H1 (cell line): Measurements from ENCODE around the gene ARHGAP24. TPM values are rescaled to one million over a fixed set of nuclear protein-coding genes. Genes with fewer than 3 reads are reported as not detected.

Experiments
- CTCF ChIA-PET: fragments of 300-600 bp; sonication (Branson Sonifier 250); formaldehyde crosslinking; loops from one replicate; lab custom pipeline; 2021; ENCODE audit not compliant: partially characterized antibody; lab: Charles Lee
- POLR2A ChIA-PET: fragments of 300-600 bp; sonication (Branson Sonifier 250); formaldehyde crosslinking; loops from one replicate; lab custom pipeline; 2021; ENCODE audit warnings: inconsistent platforms; ENCODE audit not compliant: partially characterized antibody; lab: Charles Lee
- DNase-seq, 2 experiments: peaks; one replicate each; pipeline versions ENCODE4 v3.0.0 to v3.0.0-alpha.2; 2010 to 2022; ENCODE audit warnings: low spot score in 2 of 2, low read depth in 1 of 2, mixed read lengths in 1 of 2
- FAIRE-seq: peaks from 2 replicates; lab custom pipeline; 2011; peaks lifted over from hg19 to GRCh38; lab: Jason Lieb, UNC
- H2AFZ ChIP-seq: 2 replicates; pipeline ENCODE4 v1.8.1; 2012; ENCODE audit warnings: low read length, inconsistent platforms
- H2AK5ac ChIP-seq: 2 replicates; pipeline ENCODE4 v1.6.1; 2013; ENCODE audit warnings: low read depth, low read length
- H2BK120ac ChIP-seq: replicated peaks from 2 replicates; pipeline ENCODE3; 2013; ENCODE audit warnings: low read depth, low read length, inconsistent platforms
- H2BK12ac ChIP-seq: 2 replicates; pipeline ENCODE4 v1.6.1; 2013; ENCODE audit warnings: low read depth, low read length
- H2BK15ac ChIP-seq: 2 replicates; pipeline ENCODE4 v1.6.1; 2013; ENCODE audit warnings: low read length
- H2BK20ac ChIP-seq: 2 replicates; pipeline ENCODE4 v1.6.1; 2013; ENCODE audit warnings: low read length
- H2BK5ac ChIP-seq: 2 replicates; pipeline ENCODE4 v1.6.1; 2013; ENCODE audit warnings: low read depth, low read length
- H3K14ac ChIP-seq: 2 replicates; pipeline ENCODE4 v1.6.1; 2013; ENCODE audit warnings: inconsistent platforms; ENCODE audit not compliant: insufficient read length
- H3K18ac ChIP-seq: 2 replicates; pipeline ENCODE4 v1.6.1; 2013; ENCODE audit warnings: low read length; ENCODE audit errors: extremely low read depth
- H3K23ac ChIP-seq: 2 replicates; pipeline ENCODE4 v1.6.1; 2013; ENCODE audit warnings: inconsistent platforms; ENCODE audit not compliant: insufficient read length
- H3K23me2 ChIP-seq: 2 replicates; pipeline ENCODE4 v1.6.1; 2013; ENCODE audit warnings: low read depth, low read length
- H3K27ac ChIP-seq: 2 replicates; pipeline ENCODE4 v1.6.1; 2011; ENCODE audit warnings: low read depth, low read length, inconsistent platforms
- H3K27me3 ChIP-seq, 4 experiments: replicated peaks in 1 of 4; 1 replicate in 1 of 4; 2 replicates in 3 of 4; pipeline versions ENCODE4 v1.6.1 to v1.8.1; 2011 to 2013; ENCODE audit warnings: low read length in 3 of 4, mild to moderate bottlenecking in 3 of 4, inconsistent platforms in 2 of 4, mixed read lengths in 2 of 4, moderate library complexity in 1 of 4; ENCODE audit not compliant: control insufficient read depth in 3 of 4, insufficient read depth in 3 of 4; ENCODE audit errors: extremely low read depth in 1 of 4
- H3K36me3 ChIP-seq, 4 experiments: 2 replicates each; pipeline versions ENCODE4 v1.6.1 to v1.8.1; 2011 to 2013; ENCODE audit warnings: mild to moderate bottlenecking in 4 of 4, low read length in 3 of 4, moderate library complexity in 2 of 4, control low read depth in 1 of 4, inconsistent platforms in 1 of 4; ENCODE audit not compliant: insufficient read depth in 4 of 4, control insufficient read depth in 2 of 4
- H3K4ac ChIP-seq: replicated peaks from 2 replicates; pipeline ENCODE3; 2013; ENCODE audit warnings: low read length, low read depth, mixed read lengths, inconsistent platforms; ENCODE audit not compliant: insufficient read length
- H3K4me1 ChIP-seq, 4 experiments: replicated peaks in 1 of 4; 1 replicate in 1 of 4; 2 replicates in 3 of 4; pipeline versions ENCODE4 v1.6.1 to v1.8.1; 2011 to 2013; ENCODE audit warnings: low read length in 3 of 4, inconsistent platforms in 2 of 4, mixed read lengths in 1 of 4; ENCODE audit not compliant: insufficient read depth in 4 of 4, control insufficient read depth in 3 of 4
- H3K4me2 ChIP-seq, 2 experiments: 2 replicates each; pipeline versions ENCODE4 v1.6.1 to v1.8.1; 2011 to 2013; ENCODE audit warnings: low read depth in 2 of 2, low read length in 2 of 2, control low read depth in 1 of 2, inconsistent platforms in 1 of 2, mild to moderate bottlenecking in 1 of 2; ENCODE audit not compliant: insufficient read depth in 1 of 2
- H3K4me3 ChIP-seq, 4 experiments: fragments of 200-600, 300-600 bp in 1 of 4; sonication (generic), shearing (Covaris generic), sonication (Bioruptor Twin) in 1 of 4; 2 replicates each; pipeline versions ENCODE4 v1.5.1 to v1.8.1; 2011 to 2016; ENCODE audit warnings: low read length in 4 of 4, low read depth in 3 of 4, control low read depth in 2 of 4, inconsistent platforms in 2 of 4, mild to moderate bottlenecking in 2 of 4, mixed read lengths in 1 of 4, moderate library complexity in 1 of 4; ENCODE audit not compliant: insufficient read depth in 2 of 4; ENCODE audit errors: extremely low read depth in 1 of 4
- H3K56ac ChIP-seq: replicated peaks from 2 replicates; pipeline ENCODE3; 2013; ENCODE audit warnings: low read depth, mild to moderate bottlenecking, mixed read lengths, low read length, inconsistent platforms; ENCODE audit not compliant: insufficient read length
- H3K79me1 ChIP-seq: 2 replicates; pipeline ENCODE4 v1.6.1; 2013; ENCODE audit warnings: low read depth, low read length, control low read depth
- H3K79me2 ChIP-seq, 2 experiments: 2 replicates each; pipeline versions ENCODE4 v1.6.1 to v1.8.1; 2012 to 2013; ENCODE audit warnings: low read length in 2 of 2, mild to moderate bottlenecking in 2 of 2, inconsistent platforms in 1 of 2; ENCODE audit not compliant: insufficient read depth in 2 of 2, control insufficient read depth in 1 of 2
- H3K9ac ChIP-seq, 4 experiments: replicated peaks in 1 of 4; 1 replicate in 1 of 4; 2 replicates in 3 of 4; pipeline versions ENCODE4 v1.6.1 to v1.8.1; 2011 to 2013; ENCODE audit warnings: low read depth in 3 of 4, low read length in 3 of 4, control low read depth in 2 of 4, mild to moderate bottlenecking in 2 of 4, moderate library complexity in 2 of 4, inconsistent platforms in 1 of 4; ENCODE audit errors: extremely low read depth in 1 of 4
- H3K9me3 ChIP-seq, 2 experiments: 2 replicates each; pipeline versions ENCODE4 v1.6.1 to v1.8.1; 2012 to 2013; ENCODE audit warnings: mild to moderate bottlenecking in 2 of 2, moderate library complexity in 2 of 2, control low read depth in 1 of 2, inconsistent platforms in 1 of 2, low read depth in 1 of 2, low read length in 1 of 2, mixed read lengths in 1 of 2; ENCODE audit not compliant: insufficient read depth in 2 of 2
- H4K20me1 ChIP-seq, 2 experiments: replicated peaks in 1 of 2; 2 replicates each; pipeline versions ENCODE3 to v1.8.1; 2011 to 2013; ENCODE audit warnings: inconsistent platforms in 2 of 2, low read length in 2 of 2, mild to moderate bottlenecking in 1 of 2; ENCODE audit not compliant: insufficient read depth in 2 of 2, control insufficient read depth in 1 of 2
- H4K5ac ChIP-seq: 2 replicates; pipeline ENCODE4 v1.6.1; 2013; ENCODE audit warnings: low read length, low read depth, mixed read lengths, inconsistent platforms; ENCODE audit not compliant: insufficient read length
- H4K8ac ChIP-seq: 2 replicates; pipeline ENCODE4 v1.8.0; 2013; ENCODE audit warnings: mild to moderate bottlenecking, moderate library complexity, low read length, inconsistent platforms; ENCODE audit not compliant: insufficient read depth; ENCODE audit errors: extremely low read depth
- H4K91ac ChIP-seq: replicated peaks from 2 replicates; pipeline ENCODE3; 2013; ENCODE audit warnings: low read length, mixed read lengths, inconsistent platforms; ENCODE audit not compliant: insufficient read length
- BCL11A ChIP-seq, 2 experiments: IDR thresholded peaks; one replicate each; pipeline ENCODE4 v1.6.1; 2011; ENCODE audit warnings: low read depth in 2 of 2, low read length in 2 of 2, mild to moderate bottlenecking in 2 of 2
- EP300 ChIP-seq, 2 experiments: IDR thresholded peaks; 1 replicate in 1 of 2; 2 replicates in 1 of 2; pipeline ENCODE4 v1.6.1; 2011 to 2012; ENCODE audit warnings: low read depth in 2 of 2, low read length in 2 of 2, mild to moderate bottlenecking in 2 of 2, borderline replicate concordance in 1 of 2, inconsistent platforms in 1 of 2, moderate library complexity in 1 of 2
- MAFK ChIP-seq: IDR thresholded peaks from 2 replicates; pipeline ENCODE4 v1.6.1; 2012; ENCODE audit warnings: low read depth, mild to moderate bottlenecking, improper control_type of control experiment, low read length
- SP1 ChIP-seq: IDR thresholded peaks from 2 replicates; pipeline ENCODE4 v1.6.1; 2011; ENCODE audit warnings: low read depth, low read length
- TAF7 ChIP-seq: optimal IDR thresholded peaks from 2 replicates; pipeline ENCODE3; 2011; ENCODE audit warnings: low read depth, mild to moderate bottlenecking, inconsistent platforms, low read length, moderate library complexity, borderline replicate concordance
- TCF12 ChIP-seq: IDR thresholded peaks from 2 replicates; pipeline ENCODE4 v1.6.1; 2011; ENCODE audit warnings: low read depth, mild to moderate bottlenecking, low read length
- YY1 ChIP-seq: IDR thresholded peaks from 2 replicates; pipeline ENCODE4 v1.6.1; 2011; ENCODE audit warnings: low read depth, mild to moderate bottlenecking, low read length
- WGBS, 2 experiments: shearing (Covaris generic) in 1 of 2; methylation state at CpG; one replicate each; pipeline versions ENCODE4 v1.1.6 to v1.1.7; 2013 to 2015; ENCODE audit warnings: low lambda C conversion rate in 2 of 2, mixed read lengths in 2 of 2, inconsistent platforms in 1 of 2, low coverage in 1 of 2, missing lambda C conversion rate in 1 of 2; ENCODE audit not compliant: insufficient replicate concordance in 2 of 2, insufficient coverage in 1 of 2, insufficient read length in 1 of 2; ENCODE audit errors: extremely low coverage in 1 of 2, missing lambda C conversion rate in 1 of 2; 5-methylcytosine and 5-hydroxymethylcytosine counted together
- polyA plus RNA-seq, 7 experiments: library from polyadenylated mRNA; depleted of rRNA in 3 of 7; stranded (reverse) in 5 of 7; unstranded in 2 of 7; fragments of >200 nt in 5 of 7; fragments of 200-250 nt in 2 of 7; gene quantifications; 1 replicate in 5 of 7; 2 replicates in 1 of 7; 4 replicates in 1 of 7; pipeline versions ENCODE4 v1.2.1 to v1.2.3, GENCODE V29; 2011 to 2013; ENCODE audit warnings: missing spikeins in 2 of 7, mixed read lengths in 2 of 7
- total RNA-seq: library from RNA; stranded (reverse); fragmentation: NEBNext Ultra II Directional; extraction: Animal tissue kit (Norgen Biotek cat#: 25700); gene quantifications from 2 replicates; pipeline ENCODE4 v1.2.1, GENCODE V29; 2021

The ARHGAP24 gene
- total and polyA plus RNA-seq, 2 of the 8 experiments (the other 6 are each of a cell fraction or from before 2014, with no cell fraction given), result 0.08 to 0.50 TPM

GRCh38 chr4:86019362-86019761, 544.4 kb downstream of the ARHGAP24 start:
- H3K4me2 ChIP-seq, result no peak overlapping the region
- no peak overlapping the region for H4K5ac ChIP-seq
- no peaks in the 10 kb centered on the region for H3K23me2 ChIP-seq
- H3K14ac ChIP-seq, result no peak overlapping the region
- no peak overlapping the region for H2BK120ac ChIP-seq
- H3K27me3 ChIP-seq, result no peaks in the 10 kb centered on the region
- H3K79me1 ChIP-seq, result no peaks in the 10 kb centered on the region
- peaks cover 0 to 7% of the 10 kb centered on the region in 2 experiments; a peak in 1 of 4 replicates for H3K9me3 ChIP-seq
- TF ChIP-seq SP1 (no peak), MAFK (no peak), BCL11A (IDR thresholded peaks at IDR 0.05; ENCODE audit: low read depth in 2 of 2, low read length in 2 of 2) (no peak), YY1 (no peak), EP300 (IDR thresholded peaks at IDR 0.05; ENCODE audit: borderline replicate concordance in 1 of 2, low read depth in 2 of 2, low read length in 2 of 2) (no peak), TAF7 (no peak), TCF12 (no peak)
- no peak overlapping the region for H3K27ac ChIP-seq
- H2BK15ac ChIP-seq, result no peak overlapping the region
- H3K4me1 ChIP-seq, result peaks cover 0 to 3% (median 2%) of the 10 kb centered on the region in 4 experiments; a peak in 2 of 7 replicates
- WGBS, 2 experiments, result 95% methylated on average over 1 of the region's 1 CpG; no CpG with 5 or more reads in 1 of the 2 experiments
- ChIA-PET POLR2A (no interaction called here), CTCF (interaction anchor here (1.0 kb wide), 1 partner anchor 12 kb away, joined by 3 read pairs; no protein-coding TSS in a partner anchor)
- H2AK5ac ChIP-seq, result no peak overlapping the region
- H3K4me3 ChIP-seq, result no peak overlapping the region
- no peak overlapping the region for H2BK5ac ChIP-seq
- H2AFZ ChIP-seq, result no peak overlapping the region
- DNase-seq, result no peak
- H4K8ac ChIP-seq, result no peak overlapping the region
- no peak overlapping the region for H2BK20ac ChIP-seq
- H4K20me1 ChIP-seq, result no peaks in the 10 kb centered on the region
- no peak overlapping the region for H3K23ac ChIP-seq
- H3K56ac ChIP-seq, result no peak overlapping the region
- H3K4ac ChIP-seq, result no peak overlapping the region
- H3K79me2 ChIP-seq, result no peaks in the 10 kb centered on the region
- no peak overlapping the region for H2BK12ac ChIP-seq
- H3K36me3 ChIP-seq, result no peaks in the 10 kb centered on the region
- H3K9ac ChIP-seq, result no peak overlapping the region
- no peak overlapping the region for H3K18ac ChIP-seq
- no peak overlapping the region for H4K91ac ChIP-seq
- no peak for FAIRE-seq
